ENCODE measurements around the gene SLC9A9. TPM values are rescaled to one million over a fixed set of nuclear protein-coding genes. Genes with fewer than 3 reads are reported as not detected.

SLC9A9 gene
- total and polyA plus RNA-seq, 8 donors, result 0.28 to 5.9 (median 0.75) TPM

GRCh38 chr3:143795874-143796273 is 52.4 kb downstream of the SLC9A9 start:
- TF ChIP-seq CTCF (IDR thresholded peaks at IDR 0.05), result no peak
- intact Hi-C loops (cut with DNase I), result no loop called here
- H3K4me3 ChIP-seq, result no peak overlapping the region
- no peaks in the 10 kb centered on the region for H3K27me3 ChIP-seq
- no peaks in the 10 kb centered on the region for H3K9me3 ChIP-seq
- no peak for DNase-seq
- no peak overlapping the region for H3K27ac ChIP-seq
- no peak for ATAC-seq
- 9 to 22% methylated on average over 2 of the region's 2 CpGs for WGBS, 2 donors
- H3K4me1 ChIP-seq, result no peaks in the 10 kb centered on the region
- H3K36me3 ChIP-seq, result no peaks in the 10 kb centered on the region
- no peak for FAIRE-seq

DNA sequence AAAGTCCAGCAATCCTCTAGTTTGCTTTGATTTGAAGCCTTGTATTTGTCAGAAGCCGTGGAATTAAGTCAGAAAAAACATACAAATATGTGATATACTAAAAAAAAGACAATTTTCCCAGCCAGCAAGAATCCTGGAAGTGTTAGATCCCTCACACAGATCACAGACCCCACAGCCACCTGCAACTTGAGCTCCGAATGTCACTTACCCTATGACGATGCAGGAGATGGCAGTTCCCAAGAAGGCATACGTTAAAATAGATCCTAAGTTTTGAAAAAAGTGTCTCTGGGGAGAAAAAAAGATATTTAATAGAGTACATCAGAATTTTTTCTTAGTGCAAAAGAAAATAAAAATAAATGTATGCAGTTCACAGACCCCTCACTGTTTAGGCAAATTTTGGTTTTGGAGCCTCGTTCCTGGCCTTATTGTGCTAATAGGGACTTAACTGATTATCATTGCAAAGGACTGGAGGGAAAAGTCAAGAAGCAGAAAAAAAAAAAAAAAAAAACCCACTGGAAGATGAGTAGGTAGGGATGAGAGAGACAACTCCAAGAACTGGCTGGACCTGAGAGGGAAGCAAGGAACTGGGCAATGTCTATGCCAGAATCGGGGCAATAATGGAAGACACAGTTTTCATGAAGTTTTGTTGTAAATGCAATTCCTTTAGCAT is 53.3 kb downstream of the SLC9A9 start:
- no peaks in the 10 kb centered on the region for H3K4me1 ChIP-seq
- H3K27ac ChIP-seq, result no peak overlapping the region
- H3K9me3 ChIP-seq, result no peaks in the 10 kb centered on the region
- no peaks in the 10 kb centered on the region for H3K36me3 ChIP-seq
- DNase-seq (no peak), ATAC-seq (no peak), FAIRE-seq (no peak)
- intact Hi-C loops (cut with DNase I), result no loop called here
- 51% methylated on average over 6 of the region's 6 CpGs for WGBS, 2 donors
- no peak for TF ChIP-seq CTCF (IDR thresholded peaks at IDR 0.05)
- H3K4me3 ChIP-seq, result no peak overlapping the region
- no peaks in the 10 kb centered on the region for H3K27me3 ChIP-seq

DNA sequence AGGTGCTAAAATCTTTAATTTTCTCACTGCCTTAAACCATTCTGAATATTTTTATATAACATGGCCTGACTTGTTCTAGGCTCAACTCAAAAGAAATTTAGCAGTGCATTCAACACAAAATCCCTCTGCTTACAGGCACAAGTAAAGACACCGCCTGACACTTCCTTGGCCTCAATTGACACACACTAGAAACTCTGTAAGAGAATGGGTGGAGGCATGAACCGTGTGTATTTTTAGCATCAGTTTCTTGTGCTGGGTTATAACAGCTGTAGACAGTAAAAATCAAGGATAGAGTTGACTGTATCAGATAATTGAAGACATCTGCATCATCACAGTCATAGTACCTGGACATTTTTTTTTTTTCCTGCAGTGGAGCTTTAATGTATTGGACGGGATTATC is 54.3 kb downstream of the SLC9A9 start:
- intact Hi-C loops (cut with DNase I), result no loop called here
- no peak for ATAC-seq

DNA sequence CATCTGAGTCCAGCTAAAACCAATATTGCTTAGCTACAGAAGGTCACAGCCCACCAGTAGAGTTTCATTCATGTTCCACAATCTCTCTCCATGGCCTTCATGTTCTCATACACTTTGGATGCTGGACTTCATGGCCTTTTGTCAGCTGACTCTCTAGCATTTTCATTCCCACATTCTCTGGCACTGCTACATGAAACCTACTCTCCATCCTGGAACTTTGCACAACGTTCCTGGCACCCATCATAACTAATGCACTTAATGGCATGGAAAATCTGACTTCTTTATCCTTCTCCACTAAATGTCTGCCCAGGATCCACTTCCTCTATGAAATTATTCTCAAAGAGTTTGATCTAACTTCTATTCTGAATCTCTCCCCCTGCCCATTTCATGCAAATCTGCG is 56.9 kb downstream of the SLC9A9 start:
- intact Hi-C loops (cut with DNase I), result no loop called here
- no peak overlapping the region for H3K4me3 ChIP-seq
- H3K27me3 ChIP-seq, result no peaks in the 10 kb centered on the region
- DNase-seq (no peak), FAIRE-seq (no peak), ATAC-seq (no peak)
- no peak for TF ChIP-seq CTCF (IDR thresholded peaks at IDR 0.05)
- H3K36me3 ChIP-seq, result no peaks in the 10 kb centered on the region
- 61 to 69% methylated on average over 2 of the region's 2 CpGs for WGBS, 2 donors
- H3K27ac ChIP-seq, result no peak overlapping the region
- no peaks in the 10 kb centered on the region for H3K9me3 ChIP-seq
- H3K4me1 ChIP-seq, result no peaks in the 10 kb centered on the region

More for the DNA sequence above, 54.3 kb downstream of the SLC9A9 start:
- Histone ChIP-seq H3K27ac (no peak overlapping the region), H3K36me3 (no peaks in the 10 kb centered on the region), H3K9me3 (no peaks in the 10 kb centered on the region), H3K4me1 (no peaks in the 10 kb centered on the region), H3K27me3 (no peaks in the 10 kb centered on the region), H3K4me3 (no peak overlapping the region)
- TF ChIP-seq CTCF (IDR thresholded peaks at IDR 0.05), result no peak
- whole genome bisulfite sequencing, 2 donors, result 57 to 68% methylated on average over 3 of the region's 3 CpGs
- FAIRE-seq (no peak), DNase-seq (no peak)
